Upper lobe of right lung (tissue), 1 donor: ENCODE measurements around the gene ANXA4. TPM values are rescaled to one million over a fixed set of nuclear protein-coding genes. Genes with fewer than 3 reads are reported as not detected.
A peak's percentile ranks its signal among the peaks of the same experiment; 100 is the strongest.

Experiments
- ATAC-seq: fragments of 200-7000 bp; cut with Tn5 transposase; one replicate; pipeline ENCODE4 v1.9.1; 2020; ENCODE audit warnings: mild to moderate bottlenecking, moderate library complexity
- DNase-seq: peaks from one replicate; pipeline ENCODE4 v3.0.0-alpha.2; 2020
- H3K27ac ChIP-seq: fragments of 200-600 bp; one replicate; pipeline ENCODE4 v1.8.0; 2022
- H3K27me3 ChIP-seq: fragments of 200-600 bp; one replicate; pipeline ENCODE4 v1.8.0; 2022; ENCODE audit warnings: mild to moderate bottlenecking
- H3K36me3 ChIP-seq: fragments of 200-600 bp; one replicate; pipeline ENCODE4 v1.8.0; 2022
- H3K4me1 ChIP-seq: fragments of 200-600 bp; one replicate; pipeline ENCODE4 v1.8.0; 2022
- H3K4me3 ChIP-seq: fragments of 200-600 bp; one replicate; pipeline ENCODE4 v1.8.0; 2022; ENCODE audit warnings: mild to moderate bottlenecking
- H3K9me3 ChIP-seq: fragments of 200-600 bp; one replicate; pipeline ENCODE4 v1.8.0; 2022
- intact Hi-C: fragments of 100-400 bp; cut with DNase I; formaldehyde crosslinking; loops from one replicate; pipeline ENCODE4 v1.11.0; 2022
- total RNA-seq: library from RNA; stranded (reverse); fragmentation: NEBNext Ultra II Directional; extraction: Animal tissue kit (Norgen Biotek cat#: 25700); gene quantifications from one replicate; pipeline ENCODE4 v1.2.1, GENCODE V29; 2021
- TF ChIP-seq, protein P1 (sequence below): fragments of 200-600 bp; IDR thresholded peaks from one replicate; pipeline ENCODE4 v1.8.0; 2022; ENCODE audit warnings: antibody characterized with exemption
- donor health status: DM: no; HTN: yes; CAD: no; lungs with severe emphysema.

The ANXA4 gene
- total RNA-seq, 1 donor from 2014 or later, result 181 TPM

- Histone ChIP-seq H3K27ac (no peak overlapping the region), H3K9me3 (no peaks in the 10 kb centered on the region), H3K4me3 (peak overlapping the region; percentile 2), H3K27me3 (no peaks in the 10 kb centered on the region), H3K4me1 (peaks cover 37% of the 10 kb centered on the region), H3K36me3 (no peaks in the 10 kb centered on the region)
- no peak for DNase-seq
- TF ChIP-seq, protein P1, sequence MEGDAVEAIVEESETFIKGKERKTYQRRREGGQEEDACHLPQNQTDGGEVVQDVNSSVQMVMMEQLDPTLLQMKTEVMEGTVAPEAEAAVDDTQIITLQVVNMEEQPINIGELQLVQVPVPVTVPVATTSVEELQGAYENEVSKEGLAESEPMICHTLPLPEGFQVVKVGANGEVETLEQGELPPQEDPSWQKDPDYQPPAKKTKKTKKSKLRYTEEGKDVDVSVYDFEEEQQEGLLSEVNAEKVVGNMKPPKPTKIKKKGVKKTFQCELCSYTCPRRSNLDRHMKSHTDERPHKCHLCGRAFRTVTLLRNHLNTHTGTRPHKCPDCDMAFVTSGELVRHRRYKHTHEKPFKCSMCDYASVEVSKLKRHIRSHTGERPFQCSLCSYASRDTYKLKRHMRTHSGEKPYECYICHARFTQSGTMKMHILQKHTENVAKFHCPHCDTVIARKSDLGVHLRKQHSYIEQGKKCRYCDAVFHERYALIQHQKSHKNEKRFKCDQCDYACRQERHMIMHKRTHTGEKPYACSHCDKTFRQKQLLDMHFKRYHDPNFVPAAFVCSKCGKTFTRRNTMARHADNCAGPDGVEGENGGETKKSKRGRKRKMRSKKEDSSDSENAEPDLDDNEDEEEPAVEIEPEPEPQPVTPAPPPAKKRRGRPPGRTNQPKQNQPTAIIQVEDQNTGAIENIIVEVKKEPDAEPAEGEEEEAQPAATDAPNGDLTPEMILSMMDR, result no peak
- intact Hi-C loops, result no loop called here
- no peak for ATAC-seq
Measured at GRCh38 chr2:69744456-69744855, 2.5 kb downstream of the ANXA4 start.

DNA sequence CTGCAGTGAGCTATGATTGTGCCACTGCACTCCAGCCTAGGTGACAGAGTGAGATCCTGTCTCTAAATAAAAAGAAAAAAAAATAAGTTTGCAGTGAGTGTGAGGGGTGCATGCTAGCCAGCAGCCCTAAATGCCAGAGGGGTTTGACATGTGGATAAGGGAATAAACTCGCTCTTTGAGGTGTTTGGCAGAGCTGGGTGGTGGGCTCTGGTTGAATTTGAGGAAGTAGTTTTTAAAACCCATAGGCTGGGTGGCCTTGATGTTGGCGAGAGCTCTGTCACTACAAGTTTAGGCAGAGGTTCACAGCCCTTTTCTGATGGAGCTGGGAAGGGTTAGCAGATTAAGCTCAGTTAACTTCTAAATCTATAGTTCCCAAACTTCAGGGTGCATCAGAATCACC is 3.1 kb downstream of the ANXA4 start:
- TF ChIP-seq, protein P1, result no peak
- intact Hi-C loops, result no loop called here
- Histone ChIP-seq H3K9me3 (no peaks in the 10 kb centered on the region), H3K4me3 (peak overlapping the region; percentile 2), H3K36me3 (no peaks in the 10 kb centered on the region), H3K27ac (no peak overlapping the region), H3K4me1 (peaks cover 37% of the 10 kb centered on the region), H3K27me3 (no peaks in the 10 kb centered on the region)
- ATAC-seq (no peak), DNase-seq (no peak)

GRCh38 chr2:69750246-69750645 is 8.3 kb downstream of the ANXA4 start:
- Histone ChIP-seq H3K4me3 (no peak overlapping the region), H3K27ac (no peak overlapping the region), H3K9me3 (no peaks in the 10 kb centered on the region), H3K27me3 (no peaks in the 10 kb centered on the region), H3K36me3 (no peaks in the 10 kb centered on the region), H3K4me1 (peaks cover 38% of the 10 kb centered on the region)
- intact Hi-C loops, result no loop called here
- peak; percentile 22 for ATAC-seq
- no peak for DNase-seq
- TF ChIP-seq, protein P1, result no peak

GRCh38 chr2:69753659-69754363 is 11.9 kb downstream of the ANXA4 start:
- peaks cover 43% of the 10 kb centered on the region for H3K4me1 ChIP-seq

GRCh38 chr2:69754633-69755032 is 12.7 kb downstream of the ANXA4 start:
- Histone ChIP-seq H3K27ac (peak overlapping the region; percentile 62), H3K27me3 (no peaks in the 10 kb centered on the region), H3K4me3 (no peak overlapping the region), H3K9me3 (no peaks in the 10 kb centered on the region), H3K4me1 (peaks cover 43% of the 10 kb centered on the region), H3K36me3 (peaks cover 11% of the 10 kb centered on the region)
- ATAC-seq, result no peak
- TF ChIP-seq, protein P1, result no peak
- DNase-seq, result no peak
- intact Hi-C loops, result no loop called here

More at GRCh38 chr2:69753659-69754363, 11.9 kb downstream of the ANXA4 start:
- Histone ChIP-seq H3K27me3 (no peaks in the 10 kb centered on the region), H3K4me3 (no peak overlapping the region), H3K27ac (peak overlapping the region; percentile 62), H3K36me3 (peaks cover 10% of the 10 kb centered on the region), H3K9me3 (no peaks in the 10 kb centered on the region)
- intact Hi-C loops, result no loop called here
- no peak for DNase-seq
- ATAC-seq, result peak; percentile 56
- TF ChIP-seq, protein P1, result no peak
